Panc1 (cell line): ENCODE results near the gene RMDN3. TPM values are rescaled to one million over a fixed set of nuclear protein-coding genes. Genes with fewer than 3 reads are reported as not detected.

Experiments used
- ATAC-seq: fragments of 200-7000 bp; cut with Tn5 transposase; 2 replicates; pipeline ENCODE4 v1.9.1; 2020; ENCODE audit warnings: mild to moderate bottlenecking, moderate library complexity
- BruUV-seq: library from RNA; stranded (reverse); fragments of 400-500 nt; replicated peaks from 2 replicates; lab custom pipeline; 2021; lab: Mats Ljungman, UMichigan
- CTCF ChIA-PET: fragments of 300-600 bp; sonication (Branson Sonifier 250); formaldehyde crosslinking; loops from one replicate; lab custom pipeline; 2022; ENCODE audit warnings: antibody characterized with exemption; lab: Charles Lee
- POLR2A ChIA-PET: fragments of 300-600 bp; sonication (Branson Sonifier 250); formaldehyde crosslinking; loops from one replicate; lab custom pipeline; 2022; ENCODE audit warnings: antibody characterized with exemption; lab: Charles Lee
- DNase-seq: peaks from one replicate; pipeline ENCODE4 v3.0.0-alpha.2; 2010; ENCODE audit warnings: low read depth, low spot score
- H3K27ac ChIP-seq: 2 replicates; pipeline ENCODE4 v1.5.1; 2011; ENCODE audit warnings: mild to moderate bottlenecking, low read length, inconsistent platforms
- H3K27me3 ChIP-seq: fragments of 200-500 bp; sonication (Bioruptor generic); 2 replicates; pipeline ENCODE4 v1.6.0; 2014; ENCODE audit warnings: low read length, inconsistent platforms; ENCODE audit not compliant: control insufficient read depth, insufficient read depth
- H3K36me3 ChIP-seq: fragments of 200-500 bp; sonication (Bioruptor generic); 2 replicates; pipeline ENCODE4 v1.5.1; 2014; ENCODE audit warnings: inconsistent platforms, mild to moderate bottlenecking, low read length, moderate library complexity; ENCODE audit not compliant: control insufficient read depth, insufficient read depth
- H3K4me1 ChIP-seq: 2 replicates; pipeline ENCODE4 v1.5.1; 2011; ENCODE audit warnings: inconsistent platforms, mild to moderate bottlenecking, low read length, moderate library complexity; ENCODE audit not compliant: control insufficient read depth, insufficient read depth
- H3K4me3 ChIP-seq, 2 experiments: 2 replicates each; pipeline ENCODE4 v1.5.1; 2011 to 2012; ENCODE audit warnings: low read depth in 2 of 2, low read length in 2 of 2, mild to moderate bottlenecking in 2 of 2, inconsistent platforms in 1 of 2, moderate library complexity in 1 of 2
- H3K9me3 ChIP-seq: fragments of 200-500 bp; sonication (Bioruptor generic); 2 replicates; pipeline ENCODE4 v1.5.1; 2014; ENCODE audit warnings: low read depth, mild to moderate bottlenecking, inconsistent platforms, low read length, moderate library complexity; ENCODE audit not compliant: control insufficient read depth, insufficient read depth
- CTCF ChIP-seq: fragments of 450-650 bp; IDR thresholded peaks from 2 replicates; pipeline ENCODE4 v1.5.1; 2017; ENCODE audit warnings: mild to moderate bottlenecking
- POLR2AphosphoS5 ChIP-seq: IDR thresholded peaks from 2 replicates; pipeline ENCODE4 v1.6.1; 2012; ENCODE audit warnings: mild to moderate bottlenecking, low read depth, low read length, moderate library complexity
- REST ChIP-seq, 2 experiments: IDR thresholded peaks; 2 replicates each; pipeline ENCODE4 v1.6.1; 2011 to 2012; ENCODE audit warnings: low read depth in 2 of 2, control low read depth in 1 of 2, low read length in 1 of 2, mild to moderate bottlenecking in 1 of 2, moderate library complexity in 1 of 2; ENCODE audit not compliant: insufficient read depth in 1 of 2
- SIN3A ChIP-seq: IDR thresholded peaks from 2 replicates; pipeline ENCODE4 v1.6.1; 2012; ENCODE audit warnings: low read depth, mild to moderate bottlenecking, low read length, moderate library complexity, borderline replicate concordance; ENCODE audit not compliant: insufficient read depth
- TCF7L2 ChIP-seq: IDR thresholded peaks from 2 replicates; pipeline ENCODE4 v1.6.1; 2011; ENCODE audit warnings: mild to moderate bottlenecking, low read depth, low read length, inconsistent platforms
- in situ Hi-C: cut with HindIII; loops from 2 replicates; pipeline ENCODE4 v1.10.0; 2016; ENCODE audit warnings: low sequenced_read_pairs, low pct_unique_long_range_greater_than_20kb
- intact Hi-C: fragments of 100-400 bp; cut with micrococcal nuclease; formaldehyde crosslinking; loops from one replicate; pipeline ENCODE4 v1.10.0; 2022; ENCODE audit not compliant: unreplicated experiment
- total RNA-seq: library from RNA; stranded (reverse); gene quantifications from one replicate; pipeline ENCODE4 v1.2.1, GENCODE V29; 2021; ENCODE audit not compliant: unreplicated experiment

RMDN3 gene
- total RNA-seq, 1 experiment from 2014 or later = 33.2 TPM

- in situ Hi-C loops (no loop called here), intact Hi-C loops (no loop called here)
- ATAC-seq (peak; percentile 68), DNase-seq (no peak)
- H3K27me3 ChIP-seq = no peaks in the 10 kb centered on the region
- H3K4me1 ChIP-seq = peaks cover 14% of the 10 kb centered on the region
- H3K9me3 ChIP-seq = no peaks in the 10 kb centered on the region
- H3K36me3 ChIP-seq = no peaks in the 10 kb centered on the region; the same call in 1 of the 2 replicates
- ChIA-PET POLR2A (interaction anchor here (0.5 kb wide), 1 partner anchor 11 kb away, joined by 5 read pairs; no protein-coding TSS in a partner anchor), CTCF (no interaction called here)
- BruUV-seq = no TSS peak
- peak overlapping the region; percentile 63 to 92 for H3K4me3 ChIP-seq
- TF ChIP-seq CTCF (no peak), TCF7L2 (no peak), POLR2AphosphoS5 (no peak), REST (IDR thresholded peaks at IDR 0.05; ENCODE audit: insufficient read depth in 1 of 2, low read depth in 2 of 2, low read length in 1 of 2) (no peak), SIN3A (no peak)
- peak overlapping the region; percentile 62 for H3K27ac ChIP-seq
Observed at GRCh38 chr15:40754574-40754882, 526 bp downstream of the RMDN3 start.

- no peak for ATAC-seq
- intact Hi-C loops (no loop called here), in situ Hi-C loops (no loop called here)
- H3K36me3 ChIP-seq = no peaks in the 10 kb centered on the region; the same call in 1 of the 2 replicates
- H3K4me1 ChIP-seq = peaks cover 11% of the 10 kb centered on the region
- H3K27ac ChIP-seq = no peak overlapping the region
- CTCF ChIA-PET = no interaction called here
- no peaks in the 10 kb centered on the region for H3K27me3 ChIP-seq
- no peak for DNase-seq
- no TSS peak for BruUV-seq
- TF ChIP-seq REST (IDR thresholded peaks at IDR 0.05; ENCODE audit: insufficient read depth in 1 of 2, low read depth in 2 of 2, low read length in 1 of 2) = no peak
- no peak for TF ChIP-seq POLR2AphosphoS5
- no peak for TF ChIP-seq TCF7L2
- no peak for TF ChIP-seq CTCF
- TF ChIP-seq SIN3A = no peak
- no peak overlapping the region for H3K4me3 ChIP-seq
- H3K9me3 ChIP-seq = no peaks in the 10 kb centered on the region
- POLR2A ChIA-PET = no interaction called here
Observed at GRCh38 chr15:40751745-40752144, 3.3 kb downstream of the RMDN3 start.
